A549 (cell line): ENCODE measurements around the gene MAP3K14. TPM values are rescaled to one million over a fixed set of nuclear protein-coding genes. Genes with fewer than 3 reads are reported as not detected.

ENCODE experiments used
- ATAC-seq, 2 experiments: fragments of 200-7000 bp in 1 of 2; fragments of >200 bp in 1 of 2; cut with Nextera tagmentation in 1 of 2; cut with Tn5 transposase in 1 of 2; 3 replicates each; pipeline versions ENCODE4 v1.8.0 to v1.9.1; 2018 to 2020; ENCODE audit warnings: mild to moderate bottlenecking in 1 of 2, moderate library complexity in 1 of 2
- CTCF ChIA-PET: fragments of 300-600 bp; sonication (Branson Sonifier 250); formaldehyde crosslinking; extraction: SDS; loops from one replicate; lab custom pipeline; 2021; ENCODE audit warnings: antibody characterized with exemption, inconsistent platforms; lab: Yijun Ruan, JAX
- POLR2A ChIA-PET: fragments of 350-600 bp; formaldehyde crosslinking; extraction: SDS; loops from one replicate; lab custom pipeline; 2021; ENCODE audit warnings: antibody characterized with exemption, inconsistent platforms; lab: Yijun Ruan, JAX
- DNase-seq, 2 experiments: peaks; one replicate each; pipeline versions ENCODE4 v3.0.0 to v3.0.0-alpha.2; 2011 to 2016; ENCODE audit warnings: low read depth in 1 of 2, low spot score in 1 of 2
- FAIRE-seq: peaks from 2 replicates; lab custom pipeline; 2011; peaks lifted over from hg19 to GRCh38; lab: Jason Lieb, UNC
- H3K27ac ChIP-seq, 2 experiments: fragments of >200 bp; sonication (Bioruptor Twin); formaldehyde crosslinking; 3 replicates each; pipeline ENCODE4 v1.5.1; 2016 to 2017
- H3K4me1 ChIP-seq: fragments of >200 bp; sonication (Bioruptor Twin); formaldehyde crosslinking; 3 replicates; pipeline ENCODE4 v1.6.1; 2016
- H3K4me2 ChIP-seq: fragments of >200 bp; sonication (Bioruptor Twin); formaldehyde crosslinking; 3 replicates; pipeline ENCODE4 v1.6.1; 2016
- H3K4me3 ChIP-seq: fragments of >200 bp; sonication (Bioruptor Twin); formaldehyde crosslinking; 3 replicates; pipeline ENCODE4 v1.5.1; 2016
- H3K9me3 ChIP-seq: fragments of >200 bp; sonication (Bioruptor Twin); formaldehyde crosslinking; 3 replicates; pipeline ENCODE4 v1.6.1; 2016
- CBX2 ChIP-seq: fragments of 200-600 bp; sonication (generic); IDR thresholded peaks from 2 replicates; pipeline ENCODE4 v1.6.1; 2016; ENCODE audit warnings: low read depth, mild to moderate bottlenecking, borderline replicate concordance
- CHD4 ChIP-seq: fragments of 200-600 bp; sonication (generic); IDR thresholded peaks from 2 replicates; pipeline ENCODE4 v1.6.1; 2016; ENCODE audit warnings: antibody characterized with exemption, mild to moderate bottlenecking, borderline replicate concordance
- E2F6 ChIP-seq: IDR thresholded peaks from 2 replicates; pipeline ENCODE4 v1.6.1; 2012; ENCODE audit warnings: low read depth, borderline replicate concordance
- EHMT2 ChIP-seq: fragments of 200-600 bp; sonication (generic); IDR thresholded peaks from 2 replicates; pipeline ENCODE4 v1.6.1; 2016; ENCODE audit warnings: antibody characterized with exemption, low read depth, mild to moderate bottlenecking, moderate library complexity
- HMGXB4 ChIP-seq: fragments of 250-450 bp; sonication (Bioruptor Pico); IDR thresholded peaks from 2 replicates; pipeline ENCODE4 v1.5.0; 2021; ENCODE audit warnings: mild to moderate bottlenecking, moderate library complexity, borderline replicate concordance
- HOXA7 ChIP-seq: fragments of 250-450 bp; sonication (Bioruptor Pico); IDR thresholded peaks from 2 replicates; pipeline ENCODE4 v1.5.0; 2020; ENCODE audit warnings: mild to moderate bottlenecking, moderate library complexity
- HOXB13 ChIP-seq: fragments of 250-450 bp; sonication (Bioruptor Pico); IDR thresholded peaks from 2 replicates; pipeline ENCODE4 v1.5.0; 2020; ENCODE audit warnings: low read depth, mild to moderate bottlenecking, moderate library complexity
- HOXB5 ChIP-seq: fragments of 250-450 bp; sonication (Bioruptor Pico); IDR thresholded peaks from 2 replicates; pipeline ENCODE4 v1.5.0; 2020; ENCODE audit warnings: mild to moderate bottlenecking, moderate library complexity
- JUN ChIP-seq, 2 experiments: fragments of >200 bp; sonication (Bioruptor Twin); formaldehyde crosslinking; IDR thresholded peaks; 2 replicates in 1 of 2; 3 replicates in 1 of 2; pipeline ENCODE4 v1.6.1; 2016 to 2017
- KDM1A ChIP-seq: fragments of 200-600 bp; sonication (generic); IDR thresholded peaks from 2 replicates; pipeline ENCODE4 v1.6.1; 2016; ENCODE audit warnings: low read depth, mild to moderate bottlenecking
- KDM5A ChIP-seq: fragments of 200-600 bp; sonication (generic); IDR thresholded peaks from 2 replicates; pipeline ENCODE4 v1.6.1; 2016; ENCODE audit warnings: antibody characterized with exemption, mild to moderate bottlenecking
- NFE2L2 ChIP-seq: fragments of 150-350 bp; conservative IDR thresholded peaks from 2 replicates; pipeline ENCODE4 v1.6.1; 2014; ENCODE audit warnings: low read length
- NPAS2 ChIP-seq: fragments of 250-450 bp; sonication (Bioruptor Pico); IDR thresholded peaks from 2 replicates; pipeline ENCODE4 v1.8.0; 2022; ENCODE audit warnings: mild to moderate bottlenecking, moderate library complexity, borderline replicate concordance
- RAD21 ChIP-seq, 2 experiments: fragments of >200 bp in 1 of 2; sonication (Bioruptor Twin) in 1 of 2; formaldehyde crosslinking in 1 of 2; IDR thresholded peaks in 1 of 2; conservative IDR thresholded peaks in 1 of 2; 2 replicates in 1 of 2; 3 replicates in 1 of 2; pipeline ENCODE4 v1.6.1; 2012 to 2018; ENCODE audit warnings: inconsistent platforms in 1 of 2
- SMC3 ChIP-seq: fragments of >200 bp; sonication (Bioruptor Twin); formaldehyde crosslinking; IDR thresholded peaks from 3 replicates; pipeline ENCODE4 v1.6.1; 2018; ENCODE audit warnings: inconsistent platforms
- TFCP2L1 ChIP-seq: fragments of 250-450 bp; sonication (Bioruptor Pico); IDR thresholded peaks from 2 replicates; pipeline ENCODE4 v1.5.0; 2021; ENCODE audit warnings: mild to moderate bottlenecking
- USF2 ChIP-seq: fragments of 450-650 bp; IDR thresholded peaks from 2 replicates; pipeline ENCODE4 v1.6.1; 2014; ENCODE audit warnings: antibody characterized with exemption
- ZFP36 ChIP-seq: fragments of 450-650 bp; IDR thresholded peaks from 2 replicates; pipeline ENCODE4 v1.6.1; 2014; ENCODE audit warnings: borderline replicate concordance; ENCODE audit not compliant: partially characterized antibody
- WGBS: methylation state at CpG from one replicate; pipeline ENCODE4 v1.1.6; 2017; ENCODE audit errors: missing lambda C conversion rate; 5-methylcytosine and 5-hydroxymethylcytosine counted together
- polyA plus RNA-seq, 4 experiments: library from polyadenylated mRNA; depleted of rRNA in 3 of 4; stranded (reverse); fragments of >200 nt; fragmentation: RNase III in 1 of 4; extraction: RNeasy Plus Mini Kit Qiagen cat#74134 plus additional on column Dnase treatment in 1 of 4; gene quantifications; 2 replicates in 3 of 4; 3 replicates in 1 of 4; pipeline ENCODE4 v1.2.3, GENCODE V29; 2011 to 2017
- TF ChIP-seq, protein P1 (sequence below): fragments of 250-450 bp; sonication (Bioruptor Pico); IDR thresholded peaks from 2 replicates; pipeline ENCODE4 v1.5.0; 2020; ENCODE audit warnings: low read depth, mild to moderate bottlenecking, moderate library complexity
- TF ChIP-seq, protein P2 (sequence below): fragments of >200 bp; sonication (Bioruptor Twin); formaldehyde crosslinking; IDR thresholded peaks from 2 replicates; pipeline ENCODE4 v1.6.1; 2016

MAP3K14 gene
- polyA plus RNA-seq, 2 of the 4 experiments (the other 2 are of a cell fraction) = 9.1 to 34.5 TPM

GRCh38 chr17:45311401-45311759 lies 5.4 kb downstream of the MAP3K14 start:
- CTCF ChIA-PET = interaction anchor here (1.0 to 39.8 kb wide), 21 partner anchors 8 to 176 kb away, joined by 3 to 640 read pairs (median 7); partner anchors contain the start of genes ACBD4 and FMNL1
- FAIRE-seq = no peak
- POLR2A ChIA-PET = interaction anchor here (0.6 to 2.6 kb wide), 6 partner anchors 8 to 881 kb away, joined by 3 to 9 read pairs (median 4); partner anchors contain the start of gene HEXIM1
- 62% methylated on average over 4 of the region's 4 CpGs for WGBS
- Histone ChIP-seq H3K4me1 (peaks cover 82% of the 10 kb centered on the region), H3K9me3 (no peaks in the 10 kb centered on the region), H3K4me3 (peak overlapping the region; percentile 69; the same call in 2 of the 3 replicates), H3K4me2 (peak overlapping the region; percentile 80), H3K27ac (peak overlapping the region; percentile 91 to 92)
- peak in 1 of 2 experiments; percentile 2; a peak in 1 of 6 replicates for ATAC-seq
- DNase-seq = no peak
- TF ChIP-seq KDM5A = no peak
- peak in 1 of 2 experiments; percentile 27; a peak in 2 of 5 replicates for TF ChIP-seq RAD21 (conservative IDR thresholded peaks at IDR 0.05 in 1 of 2, IDR thresholded peaks at IDR 0.05 in 1 of 2)

GRCh38 chr17:45310380-45311324 lies 6.2 kb downstream of the MAP3K14 start:
- Histone ChIP-seq H3K27ac (peak overlapping the region; percentile 91 to 92), H3K4me2 (peak overlapping the region; percentile 80), H3K9me3 (no peaks in the 10 kb centered on the region), H3K4me1 (peaks cover 89% of the 10 kb centered on the region), H3K4me3 (peak overlapping the region; percentile 2; the same call in 1 of the 3 replicates)
- WGBS = 46% methylated on average over 3 of the region's 3 CpGs
- no peak for FAIRE-seq
- DNase-seq = no peak
- no peak for ATAC-seq
- ChIA-PET POLR2A (interaction anchor here (0.6 to 2.6 kb wide), 4 partner anchors 9 to 881 kb away, joined by 4 to 11 read pairs (median 6); partner anchors contain the start of gene HEXIM1), CTCF (interaction anchor here (0.6 to 39.8 kb wide), 21 partner anchors 7 to 299 kb away, joined by 3 to 640 read pairs (median 7); partner anchors contain the start of gene ACBD4)
- TF ChIP-seq HOXB5 (CRISPR knock-in tag) (no peak), EHMT2 (peak; percentile 62), HOXB13 (CRISPR knock-in tag) (no peak), JUN (IDR thresholded peaks at IDR 0.05) (no peak), CHD4 (no peak)

GRCh38 chr17:45309400-45309799 lies 7.4 kb downstream of the MAP3K14 start:
- FAIRE-seq (no peak), DNase-seq (no peak), ATAC-seq (no peak)
- H3K27ac ChIP-seq = peak overlapping the region in 1 of 2 experiments; percentile 92; a peak in 3 of 6 replicates
- peaks cover 98% of the 10 kb centered on the region for H3K4me1 ChIP-seq
- H3K4me3 ChIP-seq = no peak overlapping the region
- POLR2A ChIA-PET = interaction anchor here (1.1 kb wide), 1 partner anchor 10 kb away, joined by 3 read pairs; no protein-coding TSS in a partner anchor
- WGBS = 94% methylated on average over 4 of the region's 4 CpGs
- H3K9me3 ChIP-seq = no peaks in the 10 kb centered on the region
- no peak overlapping the region for H3K4me2 ChIP-seq
- CTCF ChIA-PET = interaction anchor here (1.3 to 39.8 kb wide), 6 partner anchors 8 to 90 kb away, joined by 5 to 640 read pairs (median 66); partner anchors contain the start of gene MAP3K14
- TF ChIP-seq HOXA7 (CRISPR knock-in tag) = no peak
- no peak for TF ChIP-seq ZFP36
- no peak for TF ChIP-seq NPAS2
- TF ChIP-seq NFE2L2 = no peak
- TF ChIP-seq, protein P1, sequence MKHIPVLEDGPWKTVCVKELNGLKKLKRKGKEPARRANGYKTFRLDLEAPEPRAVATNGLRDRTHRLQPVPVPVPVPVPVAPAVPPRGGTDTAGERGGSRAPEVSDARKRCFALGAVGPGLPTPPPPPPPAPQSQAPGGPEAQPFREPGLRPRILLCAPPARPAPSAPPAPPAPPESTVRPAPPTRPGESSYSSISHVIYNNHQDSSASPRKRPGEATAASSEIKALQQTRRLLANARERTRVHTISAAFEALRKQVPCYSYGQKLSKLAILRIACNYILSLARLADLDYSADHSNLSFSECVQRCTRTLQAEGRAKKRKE (CRISPR knock-in tag) = no peak
- TF ChIP-seq HMGXB4 = no peak
- TF ChIP-seq TFCP2L1 = no peak
- TF ChIP-seq KDM1A = no peak
- no peak for TF ChIP-seq E2F6
- TF ChIP-seq, protein P2, sequence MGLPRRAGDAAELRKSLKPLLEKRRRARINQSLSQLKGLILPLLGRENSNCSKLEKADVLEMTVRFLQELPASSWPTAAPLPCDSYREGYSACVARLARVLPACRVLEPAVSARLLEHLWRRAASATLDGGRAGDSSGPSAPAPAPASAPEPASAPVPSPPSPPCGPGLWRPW = no peak
- TF ChIP-seq KDM5A = no peak
- no peak for TF ChIP-seq SMC3
- no peak for TF ChIP-seq USF2
- no peak for TF ChIP-seq CBX2
